Erythroblast (primary cell): Measurements from ENCODE around the gene TMEM214.

Experiments
- DNase-seq, 2 experiments: peaks; one replicate each; lab custom pipeline; 2025; lab: John Stamatoyannopoulos, UW
- GATA1 ChIP-seq: IDR thresholded peaks from 2 replicates; pipeline ENCODE4 v1.6.1; 2011; ENCODE audit warnings: low read depth, mild to moderate bottlenecking, control low read depth, low read length, moderate library complexity
- POLR2A ChIP-seq: IDR thresholded peaks from 2 replicates; pipeline ENCODE4 v1.6.1; 2011; ENCODE audit warnings: mild to moderate bottlenecking, low read length

TMEM214 gene, protein sequence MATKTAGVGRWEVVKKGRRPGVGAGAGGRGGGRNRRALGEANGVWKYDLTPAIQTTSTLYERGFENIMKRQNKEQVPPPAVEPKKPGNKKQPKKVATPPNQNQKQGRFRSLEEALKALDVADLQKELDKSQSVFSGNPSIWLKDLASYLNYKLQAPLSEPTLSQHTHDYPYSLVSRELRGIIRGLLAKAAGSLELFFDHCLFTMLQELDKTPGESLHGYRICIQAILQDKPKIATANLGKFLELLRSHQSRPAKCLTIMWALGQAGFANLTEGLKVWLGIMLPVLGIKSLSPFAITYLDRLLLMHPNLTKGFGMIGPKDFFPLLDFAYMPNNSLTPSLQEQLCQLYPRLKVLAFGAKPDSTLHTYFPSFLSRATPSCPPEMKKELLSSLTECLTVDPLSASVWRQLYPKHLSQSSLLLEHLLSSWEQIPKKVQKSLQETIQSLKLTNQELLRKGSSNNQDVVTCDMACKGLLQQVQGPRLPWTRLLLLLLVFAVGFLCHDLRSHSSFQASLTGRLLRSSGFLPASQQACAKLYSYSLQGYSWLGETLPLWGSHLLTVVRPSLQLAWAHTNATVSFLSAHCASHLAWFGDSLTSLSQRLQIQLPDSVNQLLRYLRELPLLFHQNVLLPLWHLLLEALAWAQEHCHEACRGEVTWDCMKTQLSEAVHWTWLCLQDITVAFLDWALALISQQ

DNA sequence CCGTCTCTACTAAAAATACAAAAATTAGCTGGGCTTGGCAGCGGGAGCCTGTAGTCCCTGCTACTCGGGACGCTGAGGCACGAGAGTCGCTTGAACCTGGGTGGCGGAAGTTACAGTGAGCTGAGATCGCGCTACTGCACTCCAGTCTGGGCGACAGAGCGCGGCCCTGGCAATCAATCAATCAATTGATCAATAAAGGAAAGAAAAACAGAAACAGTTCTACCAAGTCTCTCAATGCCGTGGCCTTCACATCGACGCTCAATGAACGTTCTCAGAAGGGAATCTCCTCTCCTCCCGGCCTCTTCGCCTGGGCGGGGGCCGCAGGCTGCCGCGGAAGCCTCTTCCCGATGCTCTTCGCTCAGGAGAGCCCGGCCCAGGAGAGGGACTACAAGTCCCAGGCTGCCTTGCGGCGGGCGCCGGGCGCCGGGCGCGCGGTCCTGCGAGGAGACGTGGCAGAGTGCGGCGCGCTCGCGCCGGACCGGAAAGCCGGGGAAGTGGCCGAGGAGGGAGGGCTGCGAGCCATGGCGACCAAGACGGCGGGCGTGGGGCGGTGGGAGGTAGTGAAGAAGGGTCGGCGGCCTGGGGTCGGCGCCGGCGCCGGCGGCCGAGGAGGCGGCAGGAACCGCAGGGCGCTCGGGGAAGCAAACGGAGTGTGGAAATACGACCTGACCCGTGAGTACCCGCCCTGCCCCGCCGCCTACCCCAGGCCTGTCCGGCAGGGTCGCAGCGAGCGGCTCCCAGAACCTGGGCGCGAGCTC lies at the start of gene TMEM214:
Gene TMEM214 (plus strand): TSS at position 471 of the 758 bp plus-strand sequence. CDS start 51 bp downstream, at position 522.
- TF ChIP-seq GATA1 (no peak), POLR2A (peak; percentile 75)
- DNase-seq: peak; percentile 85 to 89

DNA sequence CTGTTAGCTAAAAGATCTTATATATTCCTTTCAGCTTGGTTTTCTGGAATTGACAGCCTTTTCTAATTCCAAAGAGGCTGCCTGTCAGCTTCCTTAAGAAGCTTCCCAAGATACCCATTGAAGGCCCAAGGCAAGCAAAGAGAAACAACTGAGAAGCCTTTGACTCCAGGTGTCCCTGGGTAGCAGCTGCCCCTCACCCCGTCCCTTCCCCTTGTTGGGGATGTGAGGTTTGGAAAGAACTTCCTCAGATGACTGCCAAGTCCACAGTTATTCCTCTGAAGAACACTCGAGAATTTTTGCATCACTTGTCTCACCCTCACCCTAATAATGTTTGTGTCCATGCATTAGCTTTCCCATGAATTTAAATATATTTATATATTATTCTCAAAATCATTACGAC lies 49.0 kb upstream of the TMEM214 start:
- no peak for TF ChIP-seq GATA1
- no peak for TF ChIP-seq POLR2A
- DNase-seq: no peak

DNA sequence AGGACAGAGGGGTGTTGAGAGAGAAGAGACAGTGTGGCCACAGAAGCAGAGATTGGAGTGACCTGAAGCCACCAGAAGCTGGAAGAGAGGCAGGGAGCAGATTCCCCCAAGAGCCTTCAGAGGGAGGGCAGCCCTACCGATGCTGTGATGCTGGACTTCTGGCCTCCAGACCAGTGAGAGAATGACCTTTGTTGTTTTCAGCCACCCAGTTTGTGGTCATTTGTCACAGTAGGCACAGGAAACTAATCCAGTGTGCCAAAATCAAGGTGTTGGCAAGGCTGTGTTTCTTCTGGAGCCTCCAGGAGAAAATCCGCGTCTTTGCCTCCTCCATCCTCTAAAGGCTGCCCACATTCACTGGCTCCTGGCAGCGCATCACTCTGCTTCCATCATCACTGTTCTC lies 47.0 kb upstream of the TMEM214 start:
- TF ChIP-seq GATA1 (no peak), POLR2A (no peak)
- no peak for DNase-seq

DNA sequence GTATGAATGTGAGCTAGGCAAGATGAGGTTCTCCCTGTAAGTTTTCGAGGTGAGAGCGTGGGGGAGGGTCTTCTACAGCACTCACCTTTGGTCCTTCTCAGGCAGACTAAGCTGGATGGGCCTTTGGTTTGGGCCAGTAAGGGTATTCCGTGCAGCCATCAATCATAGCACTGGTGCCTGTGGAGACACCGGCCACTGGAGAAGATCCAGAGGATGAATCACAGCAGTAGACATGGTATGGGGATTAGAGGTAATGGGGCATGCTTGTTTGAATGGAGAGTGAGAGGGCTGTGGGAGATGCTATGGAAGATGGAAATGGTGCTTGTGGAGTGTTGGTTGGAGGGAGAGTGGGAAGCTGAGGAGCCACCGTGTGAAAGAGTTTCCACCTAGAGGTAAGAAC lies 46.2 kb upstream of the TMEM214 start:
- DNase-seq: no peak
- no peak for TF ChIP-seq POLR2A
- TF ChIP-seq GATA1: no peak

DNA sequence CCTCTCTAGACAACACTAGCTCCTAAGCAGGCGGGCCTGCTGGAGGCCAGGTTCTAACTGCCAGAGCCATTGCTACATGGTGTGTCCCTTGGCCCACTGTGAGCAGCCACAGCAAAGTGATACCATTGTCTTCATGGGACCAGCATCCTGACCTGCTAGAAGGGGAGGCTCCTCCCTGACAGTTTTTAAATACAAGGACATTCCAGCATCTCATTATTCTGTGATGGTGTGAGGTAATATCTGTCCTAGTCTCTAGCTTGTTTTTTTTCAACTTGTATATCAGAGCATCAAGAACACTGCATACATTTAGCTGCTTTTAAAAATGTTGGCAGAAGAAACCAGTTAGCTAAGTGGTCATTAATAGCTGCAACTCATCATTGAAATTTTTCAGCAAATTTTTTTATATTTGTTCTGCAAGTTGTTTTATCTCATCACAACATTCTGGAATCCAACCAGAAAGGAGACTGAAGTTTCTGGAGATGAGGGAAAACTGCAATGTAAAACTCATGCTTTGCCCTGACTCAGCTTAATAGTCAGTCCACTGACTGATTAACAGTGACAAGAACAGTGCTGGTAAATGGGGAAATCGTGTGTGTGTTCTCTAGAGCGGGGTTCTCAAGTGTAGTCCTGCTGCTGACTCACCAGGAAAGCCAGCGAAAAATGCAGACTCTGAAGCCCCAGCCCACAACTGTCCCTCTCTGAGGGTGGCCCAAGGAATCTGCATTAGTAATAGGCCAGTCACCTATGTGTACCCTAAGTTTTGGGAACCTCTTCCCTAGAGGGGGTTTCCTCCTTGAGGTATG lies 44.5 kb upstream of the TMEM214 start:
- TF ChIP-seq POLR2A (no peak), GATA1 (no peak)
- no peak for DNase-seq

DNA sequence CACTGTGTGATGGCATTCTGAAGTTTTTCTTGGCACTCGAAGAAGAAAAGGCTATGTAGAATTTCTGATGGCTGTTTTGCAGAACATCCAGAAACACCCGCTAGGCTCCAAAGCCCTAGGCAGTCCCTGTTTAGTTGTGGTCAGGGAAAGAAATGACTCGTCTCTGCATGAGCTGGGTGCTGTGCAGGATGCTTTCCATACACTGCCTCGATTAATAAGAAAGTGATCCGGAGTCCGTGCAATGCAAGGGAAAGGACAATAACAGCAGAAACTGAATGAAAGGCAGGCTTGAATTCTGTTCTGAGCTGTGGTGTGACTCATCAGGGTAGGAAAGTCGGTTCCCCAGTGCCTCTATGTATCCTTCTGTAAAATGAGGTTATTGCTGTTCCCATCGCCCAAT lies 43.6 kb upstream of the TMEM214 start:
- TF ChIP-seq GATA1 (no peak), POLR2A (no peak)
- DNase-seq: no peak

DNA sequence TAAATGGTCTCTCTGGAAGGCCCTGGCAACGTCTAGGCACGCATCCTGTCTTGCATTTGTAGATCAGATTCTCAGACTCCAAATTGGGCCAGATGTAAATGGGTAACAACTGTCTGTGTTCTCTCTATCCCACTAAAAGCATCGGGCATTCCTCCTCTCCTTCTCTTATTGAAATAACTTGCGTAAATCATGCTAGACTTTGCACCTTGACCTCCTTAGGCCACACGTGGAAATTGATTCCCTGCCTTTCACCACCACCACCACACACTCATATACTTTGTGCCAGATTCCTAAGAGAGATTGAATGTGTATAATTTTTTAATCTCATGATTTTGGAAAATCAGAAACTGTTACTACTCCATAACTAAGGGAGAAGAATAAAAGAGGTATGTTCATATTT lies 41.0 kb upstream of the TMEM214 start:
- TF ChIP-seq GATA1 (no peak), POLR2A (no peak)
- DNase-seq: no peak

DNA sequence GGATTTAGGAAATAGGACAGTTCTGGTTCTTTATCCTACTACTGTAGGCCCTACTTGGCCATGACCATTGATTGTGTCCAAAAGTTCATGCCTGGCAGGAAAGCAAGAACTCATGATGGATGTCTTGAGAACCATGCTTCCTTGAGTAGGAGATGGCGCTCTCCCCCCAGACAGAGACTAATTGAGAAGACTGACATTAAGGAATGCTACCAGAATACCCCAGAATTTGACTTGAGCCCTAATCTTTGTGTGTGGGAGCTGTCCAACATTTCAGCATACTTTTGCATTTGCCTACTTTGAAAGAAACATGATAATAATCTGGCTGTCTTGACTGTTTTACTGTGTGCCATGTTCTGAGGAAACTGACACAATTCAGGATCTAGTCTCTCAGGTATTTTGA lies 39.0 kb upstream of the TMEM214 start:
- TF ChIP-seq POLR2A: no peak
- TF ChIP-seq GATA1: no peak
- DNase-seq: peak; percentile 49 to 50

DNA sequence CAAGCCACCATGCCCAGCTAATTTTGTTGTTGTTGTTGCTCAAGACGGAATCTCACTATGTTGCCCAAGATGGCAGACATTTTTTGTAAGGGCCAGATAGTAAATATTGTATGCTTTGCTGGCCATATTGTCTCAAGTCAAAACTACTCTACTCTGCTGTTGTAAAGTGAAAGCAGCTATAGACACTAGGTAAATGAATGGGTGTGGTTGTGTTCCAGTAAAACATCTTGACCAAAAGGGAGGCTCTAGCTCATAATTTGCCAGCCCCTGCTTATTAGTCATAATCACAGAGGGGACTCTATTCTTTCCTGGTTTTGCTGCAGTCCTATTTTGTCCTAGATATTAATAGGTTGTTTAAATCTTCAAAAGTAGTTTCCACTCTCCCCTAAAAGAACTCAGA lies 37.8 kb upstream of the TMEM214 start:
- TF ChIP-seq POLR2A: no peak
- no peak for TF ChIP-seq GATA1
- DNase-seq: no peak

DNA sequence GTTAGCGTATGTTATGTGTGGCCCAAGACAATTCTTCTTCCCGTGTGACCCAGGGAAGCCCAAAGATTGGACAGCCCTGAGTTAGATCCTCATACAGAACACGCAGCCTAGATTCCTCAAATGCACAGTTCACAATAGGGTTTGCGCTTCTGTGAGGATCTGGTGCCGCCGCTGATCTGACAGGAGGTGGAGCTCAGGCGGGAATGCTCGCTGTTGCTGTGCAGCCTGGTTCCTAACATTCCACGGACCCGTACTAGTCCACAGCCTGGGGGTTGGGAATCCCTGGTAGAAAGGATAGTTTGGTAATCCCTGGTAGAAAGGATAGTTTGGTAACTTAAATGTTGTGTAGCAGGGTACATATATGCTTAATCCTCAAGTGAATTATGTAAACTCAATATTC lies 35.4 kb upstream of the TMEM214 start:
- TF ChIP-seq GATA1 (no peak), POLR2A (no peak)
- no peak for DNase-seq

DNA sequence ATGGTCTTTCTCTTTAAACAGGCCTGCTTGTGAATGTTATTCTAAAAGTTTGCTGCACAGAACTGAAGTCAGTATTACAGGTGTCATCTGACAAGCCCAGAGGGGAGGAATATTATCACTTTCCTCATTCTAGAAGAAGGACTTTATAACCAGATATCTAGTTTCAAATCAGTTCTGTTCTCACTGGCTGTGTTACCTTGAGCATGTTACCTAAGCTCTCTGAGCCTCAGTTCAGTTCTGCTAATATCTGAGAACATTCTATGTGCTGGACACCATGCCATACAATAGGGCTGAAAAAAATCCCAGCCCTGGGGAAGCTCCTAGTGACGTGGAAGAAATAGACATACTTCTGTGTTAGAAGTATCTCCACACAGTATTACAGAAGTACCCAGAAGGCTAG lies 34.4 kb upstream of the TMEM214 start:
- DNase-seq: no peak
- TF ChIP-seq GATA1 (no peak), POLR2A (no peak)

DNA sequence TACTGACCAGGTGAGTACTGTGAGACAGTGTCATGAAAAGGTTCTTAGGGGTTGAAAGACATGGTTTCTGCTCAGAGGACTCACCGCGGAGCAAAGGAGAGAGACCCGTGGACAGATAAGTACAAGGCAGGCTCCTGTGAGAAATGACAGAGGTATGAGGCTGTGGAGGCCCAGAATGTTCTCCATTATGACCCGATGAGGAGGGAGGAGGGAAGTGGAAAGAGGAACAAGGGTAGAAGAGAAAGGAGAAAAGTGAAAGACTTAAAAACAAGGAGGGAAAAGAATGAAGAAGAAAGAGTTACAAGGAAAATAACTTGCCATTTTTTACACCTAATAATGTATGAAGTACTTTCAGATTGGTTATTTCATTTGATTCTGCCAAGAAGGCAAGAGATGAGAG lies 32.5 kb upstream of the TMEM214 start:
- no peak for DNase-seq
- no peak for TF ChIP-seq POLR2A

DNA sequence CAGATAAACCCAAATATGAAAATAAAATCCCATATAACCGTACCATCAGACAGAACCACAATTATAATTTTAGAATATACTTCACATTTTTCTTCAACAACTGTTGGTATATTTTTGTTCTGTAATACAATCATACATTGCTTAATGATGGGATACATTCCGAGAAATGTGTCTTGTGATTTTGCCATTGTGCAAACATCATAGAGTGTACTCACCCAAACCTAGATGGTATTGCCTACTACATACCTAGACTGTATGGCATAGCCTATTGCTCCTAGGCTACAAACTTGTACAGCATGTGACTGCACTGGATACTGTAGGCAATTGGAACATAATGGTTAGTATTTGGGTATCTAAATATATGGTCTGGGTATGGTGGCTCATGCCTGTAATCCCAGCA lies 31.8 kb upstream of the TMEM214 start:
- DNase-seq: no peak
- TF ChIP-seq GATA1 (no peak), POLR2A (no peak)
